IMR-90 (cell line): Measurements from ENCODE around the gene TMEM231. TPM values are rescaled to one million over a fixed set of nuclear protein-coding genes. Genes with fewer than 3 reads are reported as not detected.

Experiments used
- ATAC-seq: fragments of 200-7000 bp; cut with Tn5 transposase; 2 replicates; pipeline ENCODE4 v1.9.1; 2020; ENCODE audit warnings: low read depth, mild to moderate bottlenecking, moderate library complexity
- BruUV-seq: library from RNA; stranded (reverse); fragments of 400-500 nt; replicated peaks from 2 replicates; lab custom pipeline; 2021; lab: Mats Ljungman, UMichigan
- CTCF ChIA-PET: fragments of 300-600 bp; formaldehyde crosslinking; extraction: SDS; loops from one replicate; lab custom pipeline; 2021; ENCODE audit warnings: antibody characterized with exemption; lab: Yijun Ruan, JAX
- POLR2A ChIA-PET: fragments of 300-600 bp; sonication (Branson Sonifier 250); formaldehyde crosslinking; loops from one replicate; lab custom pipeline; 2022; ENCODE audit warnings: antibody characterized with exemption; ENCODE audit not compliant: unreplicated experiment; lab: Charles Lee
- DNase-seq: peaks from one replicate; pipeline ENCODE4 v3.0.0; 2013
- H2AFZ ChIP-seq: replicated peaks from 2 replicates; pipeline ENCODE3; 2013; ENCODE audit warnings: low read length, mild to moderate bottlenecking; ENCODE audit not compliant: poor library complexity
- H2AK5ac ChIP-seq: 2 replicates; pipeline ENCODE4 v1.6.1; 2013; ENCODE audit warnings: low read depth, low read length, inconsistent platforms
- H2AK9ac ChIP-seq: replicated peaks from 2 replicates; pipeline ENCODE3; 2013; ENCODE audit warnings: mild to moderate bottlenecking, low read depth, low read length, moderate library complexity; ENCODE audit not compliant: poor library complexity
- H2BK120ac ChIP-seq: 2 replicates; pipeline ENCODE4 v1.6.1; 2013; ENCODE audit warnings: low read depth, low read length, inconsistent platforms
- H2BK15ac ChIP-seq: 3 replicates; pipeline ENCODE4 v1.6.1; 2013; ENCODE audit warnings: low read depth, low read length, inconsistent platforms
- H2BK20ac ChIP-seq: 2 replicates; pipeline ENCODE4 v1.6.1; 2013; ENCODE audit warnings: low read depth, mild to moderate bottlenecking, inconsistent platforms, low read length, moderate library complexity
- H2BK5ac ChIP-seq: 2 replicates; pipeline ENCODE4 v1.6.1; 2013; ENCODE audit warnings: mild to moderate bottlenecking, low read depth, low read length, inconsistent platforms; ENCODE audit not compliant: poor library complexity, severe bottlenecking
- H3K14ac ChIP-seq: replicated peaks from 2 replicates; pipeline ENCODE4 v1.6.1; 2013; ENCODE audit warnings: low read depth, low read length, inconsistent platforms
- H3K18ac ChIP-seq: 2 replicates; pipeline ENCODE4 v1.6.1; 2013; ENCODE audit warnings: low read depth, low read length, control low read depth
- H3K23ac ChIP-seq: 2 replicates; pipeline ENCODE4 v1.6.1; 2013; ENCODE audit warnings: low read depth, low read length, inconsistent platforms
- H3K27ac ChIP-seq: 2 replicates; pipeline ENCODE4 v1.5.1; 2013; ENCODE audit warnings: mild to moderate bottlenecking, control low read depth, low read length; ENCODE audit not compliant: insufficient read depth
- H3K27me3 ChIP-seq: 2 replicates; pipeline ENCODE4 v1.6.1; 2013; ENCODE audit warnings: low read length; ENCODE audit not compliant: control insufficient read depth, insufficient read depth
- H3K36me3 ChIP-seq: 2 replicates; pipeline ENCODE4 v1.6.1; 2013; ENCODE audit warnings: low read length, mixed read lengths; ENCODE audit not compliant: control insufficient read depth, insufficient read depth
- H3K4ac ChIP-seq: 2 replicates; pipeline ENCODE4 v1.6.1; 2013; ENCODE audit warnings: low read depth, low read length, inconsistent platforms
- H3K4me1 ChIP-seq: 2 replicates; pipeline ENCODE4 v1.6.1; 2013; ENCODE audit warnings: low read length, mixed read lengths; ENCODE audit not compliant: control insufficient read depth, insufficient read depth
- H3K4me2 ChIP-seq: 2 replicates; pipeline ENCODE4 v1.6.1; 2013; ENCODE audit warnings: low read depth, mild to moderate bottlenecking, control low read depth, low read length, moderate library complexity
- H3K4me3 ChIP-seq: 2 replicates; pipeline ENCODE4 v1.5.1; 2013; ENCODE audit warnings: low read depth, mild to moderate bottlenecking, control low read depth, low read length, moderate library complexity; ENCODE audit not compliant: insufficient read depth
- H3K56ac ChIP-seq: 2 replicates; pipeline ENCODE4 v1.6.1; 2013; ENCODE audit warnings: low read length, inconsistent platforms; ENCODE audit not compliant: insufficient read depth; ENCODE audit errors: extremely low read depth
- H3K79me1 ChIP-seq, 2 experiments: 2 replicates each; pipeline ENCODE4 v1.6.1; 2013; ENCODE audit warnings: low read length in 2 of 2, inconsistent platforms in 1 of 2, low read depth in 1 of 2
- H3K9ac ChIP-seq: 2 replicates; pipeline ENCODE4 v1.6.1; 2013; ENCODE audit warnings: low read depth, low read length, control low read depth
- H3K9me1 ChIP-seq: 2 replicates; pipeline ENCODE4 v1.6.1; 2013; ENCODE audit warnings: low read length, inconsistent platforms; ENCODE audit not compliant: insufficient read depth
- H3K9me3 ChIP-seq: 2 replicates; pipeline ENCODE4 v1.6.1; 2013; ENCODE audit warnings: low read length; ENCODE audit not compliant: control insufficient read depth, insufficient read depth
- H4K20me1 ChIP-seq: 2 replicates; pipeline ENCODE4 v1.6.1; 2013; ENCODE audit warnings: low read length, inconsistent platforms; ENCODE audit not compliant: insufficient read depth
- H4K5ac ChIP-seq: 2 replicates; pipeline ENCODE4 v1.6.1; 2013; ENCODE audit warnings: mild to moderate bottlenecking, low read depth, low read length, control low read depth
- H4K8ac ChIP-seq, 2 experiments: 2 replicates each; pipeline ENCODE4 v1.6.1; 2013; ENCODE audit warnings: low read depth in 2 of 2, low read length in 2 of 2, control low read depth in 1 of 2, inconsistent platforms in 1 of 2
- H4K91ac ChIP-seq: 2 replicates; pipeline ENCODE4 v1.6.1; 2013; ENCODE audit warnings: low read depth, low read length, inconsistent platforms; ENCODE audit not compliant: insufficient read depth
- FOS ChIP-seq: fragments of 150-350 bp; IDR thresholded peaks from 2 replicates; pipeline ENCODE4 v1.6.1; 2016; ENCODE audit warnings: low read depth, low read length
- RCOR1 ChIP-seq: IDR thresholded peaks from 2 replicates; pipeline ENCODE4 v1.6.1; 2012; ENCODE audit warnings: mild to moderate bottlenecking, low read length, improper control_type of control experiment; ENCODE audit not compliant: insufficient replicate concordance
- RFX5 ChIP-seq: IDR thresholded peaks from 2 replicates; pipeline ENCODE4 v1.8.0; 2012; ENCODE audit warnings: low read depth, mild to moderate bottlenecking, low read length, moderate library complexity
- WGBS, 2 experiments: methylation state at CpG; one replicate each; pipeline versions ENCODE4 v1.1.5 to v1.1.7; 2013; ENCODE audit warnings: missing lambda C conversion rate in 2 of 2; ENCODE audit not compliant: insufficient read length in 1 of 2; ENCODE audit errors: extremely low coverage in 2 of 2; 5-methylcytosine and 5-hydroxymethylcytosine counted together
- dilution Hi-C: fragments of 300-500 bp; cut with HindIII; formaldehyde crosslinking; loops from one replicate; pipeline ENCODE4 v1.14.3; 2018; ENCODE audit warnings: low sequenced_read_pairs; ENCODE audit not compliant: unreplicated experiment
- in situ Hi-C: fragments of 300-500 bp; cut with MboI; formaldehyde crosslinking; loops from 3 replicates; pipeline ENCODE4 v1.14.3; 2019; ENCODE audit warnings: low sequenced_read_pairs, inconsistent platforms, mixed read lengths
- intact Hi-C: fragments of 100-400 bp; cut with micrococcal nuclease; formaldehyde crosslinking; loops from 2 replicates; pipeline ENCODE4 v1.10.0; 2022
- polyA plus RNA-seq, 3 experiments: library from polyadenylated mRNA; depleted of rRNA; stranded (reverse); fragments of >200 nt; gene quantifications; 2 replicates each; pipeline ENCODE4 v1.2.3, GENCODE V29; 2012; ENCODE audit warnings: low replicate concordance in 1 of 3
- total RNA-seq: library from RNA; depleted of rRNA; stranded (reverse); fragments of >200 nt; gene quantifications from 2 replicates; pipeline ENCODE4 v1.2.3, GENCODE V29; 2012

The TMEM231 gene
- total and polyA plus RNA-seq, 2 of the 4 experiments (the other 2 are of a cell fraction): 10.6 to 15.4 TPM

DNA sequence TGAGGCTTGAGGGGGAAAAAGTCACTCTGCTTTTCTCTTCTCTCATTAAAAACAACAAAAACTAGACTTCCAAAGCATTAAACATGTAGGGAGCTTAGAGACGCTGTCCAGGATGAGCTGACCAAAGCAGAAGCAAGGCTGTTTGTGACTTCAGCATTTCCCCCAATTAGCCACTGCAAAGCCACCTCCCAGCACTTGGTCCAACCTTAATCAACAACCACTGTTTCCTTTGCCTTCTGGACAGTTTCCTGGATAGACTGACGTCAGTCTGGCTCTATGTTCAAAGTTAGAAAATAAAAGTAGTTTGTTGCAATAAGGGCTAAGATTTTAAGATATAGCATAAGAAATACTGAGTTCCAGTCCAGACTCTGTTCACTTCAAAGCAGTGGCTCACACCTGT, 3.1 kb downstream of the TMEM231 start:
- H2BK5ac ChIP-seq: no peak overlapping the region
- no peak overlapping the region for H3K4me3 ChIP-seq
- no peaks in the 10 kb centered on the region for H3K27me3 ChIP-seq
- no peak overlapping the region for H2AK9ac ChIP-seq
- H3K18ac ChIP-seq: no peak overlapping the region
- BruUV-seq: no TSS peak
- no peak overlapping the region for H3K27ac ChIP-seq
- H4K20me1 ChIP-seq: no peaks in the 10 kb centered on the region
- no peak for TF ChIP-seq FOS
- no peak for TF ChIP-seq RCOR1
- no peak for TF ChIP-seq RFX5
- no peak overlapping the region for H2AFZ ChIP-seq
- no peak overlapping the region for H3K14ac ChIP-seq
- H2BK120ac ChIP-seq: no peak overlapping the region
- H3K4ac ChIP-seq: no peak overlapping the region
- dilution Hi-C loops: no loop called here
- H3K9ac ChIP-seq: no peak overlapping the region
- no peaks in the 10 kb centered on the region for H3K9me3 ChIP-seq
- 0 out of 2 replicates have a peak, but pooled peaks cover 2% of the 10 kb centered on the region for H3K4me1 ChIP-seq
- no peak overlapping the region for H3K56ac ChIP-seq
- no peak overlapping the region for H4K8ac ChIP-seq
- H3K36me3 ChIP-seq: no peaks in the 10 kb centered on the region
- no peak overlapping the region for H2BK20ac ChIP-seq
- in situ Hi-C loops: no loop called here
- no peak overlapping the region for H2AK5ac ChIP-seq
- 0 out of 4 replicates have a peak, but pooled peaks cover 0 to 2% of the 10 kb centered on the region in 2 experiments for H3K79me1 ChIP-seq
- no peak overlapping the region for H2BK15ac ChIP-seq
- DNase-seq: no peak
- no peak overlapping the region for H3K23ac ChIP-seq
- peaks cover 8% of the 10 kb centered on the region for H3K9me1 ChIP-seq
- ATAC-seq: no peak
- intact Hi-C loops: no loop called here
- H4K5ac ChIP-seq: no peak overlapping the region
- WGBS, 2 experiments: no CpG with 5 or more reads among the region's 2 CpGs
- ChIA-PET POLR2A (no interaction called here), CTCF (no interaction called here)
- H3K4me2 ChIP-seq: no peak overlapping the region
- no peak overlapping the region for H4K91ac ChIP-seq
